Large intestine (tissue), 3 donors: Measurements from ENCODE around the gene SARS2. TPM values are rescaled to one million over a fixed set of nuclear protein-coding genes. Genes with fewer than 3 reads are reported as not detected.
A peak's percentile ranks its signal among the peaks of the same experiment; 100 is the strongest.

Source experiments
- DNase-seq, 2 donors: peaks; one replicate each; pipeline versions ENCODE4 v3.0.0 to v3.0.0-alpha.2; 2013
- H3K27ac ChIP-seq: one replicate; pipeline ENCODE4 v1.5.1; 2013; ENCODE audit warnings: low read length
- H3K27me3 ChIP-seq: 2 replicates; pipeline ENCODE4 v1.6.1; 2013; ENCODE audit warnings: low read length; ENCODE audit not compliant: control insufficient read depth, insufficient read depth
- H3K36me3 ChIP-seq: 2 replicates; pipeline ENCODE4 v1.6.1; 2013; ENCODE audit warnings: low read length; ENCODE audit not compliant: control insufficient read depth, insufficient read depth
- H3K4me1 ChIP-seq: one replicate; pipeline ENCODE4 v1.6.1; 2013; ENCODE audit warnings: low read length; ENCODE audit not compliant: control insufficient read depth, insufficient read depth
- H3K4me3 ChIP-seq: one replicate; pipeline ENCODE4 v1.5.1; 2013; ENCODE audit warnings: low read length
- H3K9me3 ChIP-seq: one replicate; pipeline ENCODE4 v1.6.1; 2013; ENCODE audit warnings: mild to moderate bottlenecking, low read depth, low read length, moderate library complexity; ENCODE audit not compliant: control insufficient read depth
- WGBS: methylation state at CpG from one replicate; pipeline ENCODE4 v1.1.5; 2013; ENCODE audit warnings: low lambda C conversion rate; ENCODE audit not compliant: insufficient coverage; 5-methylcytosine and 5-hydroxymethylcytosine counted together
- polyA plus RNA-seq: library from polyadenylated mRNA; unstranded; fragments of 120-200 nt; gene quantifications from one replicate; pipeline ENCODE4 v1.2.1, GENCODE V29; 2013

The SARS2 gene
- polyA plus RNA-seq, 1 donor, result 34.9 TPM

DNA sequence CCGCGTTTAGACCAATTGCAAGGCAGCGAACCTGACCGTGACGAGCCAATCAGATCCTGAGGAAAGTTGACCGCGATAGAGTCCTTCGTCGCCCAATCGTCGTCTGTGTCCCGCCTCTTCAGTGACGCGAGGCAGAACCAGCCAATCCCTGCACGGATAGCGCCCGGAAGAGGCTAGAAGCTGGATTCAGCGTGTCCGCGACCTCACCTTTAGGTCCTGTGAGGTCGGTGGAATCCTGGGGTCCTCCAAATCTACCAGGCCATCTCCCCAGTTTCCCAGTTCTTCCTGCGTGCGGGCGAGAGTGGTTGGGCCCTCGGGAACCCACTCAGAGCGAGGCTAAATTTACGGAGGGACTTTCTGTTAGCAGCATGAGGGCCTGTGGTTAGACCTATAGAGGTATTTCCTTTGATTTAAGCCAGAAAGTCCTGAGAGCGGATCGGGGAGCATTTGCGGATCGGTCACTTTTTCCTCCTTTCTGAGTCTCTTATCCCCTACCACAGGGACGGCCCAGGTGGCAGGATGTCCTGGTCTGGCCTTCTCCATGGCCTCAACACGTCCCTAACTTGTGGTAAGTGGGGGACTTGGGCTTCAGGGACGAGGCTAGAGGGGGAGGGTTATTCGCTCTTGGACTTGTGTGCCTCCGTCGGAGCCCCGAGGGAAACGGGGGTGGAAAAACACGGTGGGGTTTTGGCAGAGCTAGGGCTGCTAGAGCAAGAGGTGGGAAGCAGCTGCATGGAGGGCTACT lies 385 bp upstream of the SARS2 start, which contains the start of gene MRPS12:
Gene MRPS12, plus strand, starts transcription at position 169 of the 745 bp plus-strand sequence. Its CDS starts 351 bp downstream, at position 520.
- H3K9me3 ChIP-seq, result peaks cover 10% of the 10 kb centered on the region
- no CpG with 5 or more reads among the region's 40 CpGs for WGBS
- DNase-seq, result peak; percentile 99
- H3K27ac ChIP-seq, result peak within 1 kb of the TSS; percentile 83
- H3K4me1 ChIP-seq, result peaks cover 6% of the 10 kb centered on the region
- H3K27me3 ChIP-seq, result no peaks in the 10 kb centered on the region
- H3K4me3 ChIP-seq, result peak within 1 kb of the TSS; percentile 88
- peaks cover 17% of the 10 kb centered on the region for H3K36me3 ChIP-seq

DNA sequence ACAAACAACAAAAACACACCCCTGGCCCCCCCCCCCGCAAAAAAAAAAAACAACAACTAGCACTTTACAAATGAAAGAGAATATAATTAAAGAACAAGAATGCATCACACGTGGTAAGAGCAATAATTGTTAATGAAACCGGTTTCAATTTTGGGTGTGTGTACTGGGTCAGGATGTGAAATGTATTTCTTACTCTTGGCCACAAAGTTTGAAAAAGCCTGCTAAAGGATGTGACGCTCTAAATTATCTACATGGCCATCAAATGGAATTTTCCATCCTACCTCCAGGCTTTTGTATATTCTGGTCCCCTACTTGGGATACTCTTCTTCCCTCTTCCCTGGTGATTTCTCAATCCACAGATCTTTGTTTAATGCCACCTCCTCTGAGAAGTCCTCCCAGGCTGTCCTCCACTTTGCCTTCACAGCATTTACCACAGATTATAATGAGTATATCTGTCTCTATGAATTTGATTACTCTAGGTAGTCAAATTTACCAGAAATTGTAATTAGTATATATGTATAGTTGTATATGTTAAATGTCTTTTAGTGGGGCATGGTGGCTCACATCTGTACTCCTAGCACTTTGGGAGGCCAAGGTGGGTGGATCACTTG lies 2.1 kb downstream of the SARS2 start:
- no peak for DNase-seq
- 100% methylated on average over 3 of the region's 4 CpGs for WGBS
- Histone ChIP-seq H3K4me1 (peaks cover 6% of the 10 kb centered on the region), H3K36me3 (peaks cover 31% of the 10 kb centered on the region), H3K9me3 (peaks cover 5% of the 10 kb centered on the region), H3K27ac (no peak overlapping the region), H3K4me3 (no peak overlapping the region), H3K27me3 (no peaks in the 10 kb centered on the region)

DNA sequence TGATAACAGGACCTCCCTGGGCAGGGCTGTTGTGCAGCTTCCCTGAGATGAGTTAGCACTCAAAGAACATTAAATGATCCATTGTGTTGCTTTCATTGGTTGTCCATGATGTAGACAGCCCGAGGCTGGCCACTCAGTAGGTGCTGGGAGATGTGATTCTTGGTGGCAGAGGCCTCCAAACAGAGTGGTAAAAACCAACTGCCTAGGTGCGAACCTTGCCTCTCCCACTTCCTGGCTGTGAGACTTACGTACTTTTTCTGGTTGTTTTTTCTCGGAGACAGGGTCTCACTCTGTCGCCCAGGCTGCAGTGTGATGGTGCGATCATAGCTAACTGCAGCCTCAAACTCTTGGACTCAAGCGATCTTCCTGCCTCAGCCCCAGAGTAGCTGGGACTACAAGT lies 6.2 kb downstream of the SARS2 start:
- no peaks in the 10 kb centered on the region for H3K9me3 ChIP-seq
- no peaks in the 10 kb centered on the region for H3K27me3 ChIP-seq
- H3K4me3 ChIP-seq, result no peak overlapping the region
- H3K4me1 ChIP-seq, result peaks cover under 1% of the 10 kb centered on the region
- DNase-seq, result no peak
- H3K27ac ChIP-seq, result no peak overlapping the region
- peaks cover 33% of the 10 kb centered on the region for H3K36me3 ChIP-seq
- WGBS, result no CpG with 5 or more reads among the region's 7 CpGs

DNA sequence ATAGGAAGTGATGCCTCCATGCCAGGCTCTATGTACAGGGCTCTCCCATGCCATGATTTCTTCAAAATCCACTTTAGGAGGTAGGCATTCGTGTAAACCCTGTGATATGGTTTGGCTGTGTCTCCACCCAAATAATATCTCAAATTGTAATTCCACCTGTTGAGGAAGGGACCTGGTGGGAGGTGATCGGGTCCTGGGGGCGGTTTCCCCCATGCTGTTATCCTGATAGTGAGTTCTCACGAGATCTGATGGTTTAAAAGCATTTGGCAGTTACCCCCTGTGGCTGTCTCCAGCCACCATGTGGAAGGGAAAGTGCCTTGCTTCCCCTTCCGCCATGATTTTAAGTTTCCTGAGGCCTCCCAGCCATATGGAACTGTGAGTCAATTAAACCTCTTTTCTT lies 8.1 kb downstream of the SARS2 start:
- no peak for DNase-seq
- peaks cover 35% of the 10 kb centered on the region for H3K36me3 ChIP-seq
- no CpG with 5 or more reads among the region's 5 CpGs for WGBS
- H3K27me3 ChIP-seq, result no peaks in the 10 kb centered on the region
- no peak overlapping the region for H3K27ac ChIP-seq
- H3K9me3 ChIP-seq, result no peaks in the 10 kb centered on the region
- H3K4me3 ChIP-seq, result no peak overlapping the region
- H3K4me1 ChIP-seq, result peaks cover 8% of the 10 kb centered on the region

DNA sequence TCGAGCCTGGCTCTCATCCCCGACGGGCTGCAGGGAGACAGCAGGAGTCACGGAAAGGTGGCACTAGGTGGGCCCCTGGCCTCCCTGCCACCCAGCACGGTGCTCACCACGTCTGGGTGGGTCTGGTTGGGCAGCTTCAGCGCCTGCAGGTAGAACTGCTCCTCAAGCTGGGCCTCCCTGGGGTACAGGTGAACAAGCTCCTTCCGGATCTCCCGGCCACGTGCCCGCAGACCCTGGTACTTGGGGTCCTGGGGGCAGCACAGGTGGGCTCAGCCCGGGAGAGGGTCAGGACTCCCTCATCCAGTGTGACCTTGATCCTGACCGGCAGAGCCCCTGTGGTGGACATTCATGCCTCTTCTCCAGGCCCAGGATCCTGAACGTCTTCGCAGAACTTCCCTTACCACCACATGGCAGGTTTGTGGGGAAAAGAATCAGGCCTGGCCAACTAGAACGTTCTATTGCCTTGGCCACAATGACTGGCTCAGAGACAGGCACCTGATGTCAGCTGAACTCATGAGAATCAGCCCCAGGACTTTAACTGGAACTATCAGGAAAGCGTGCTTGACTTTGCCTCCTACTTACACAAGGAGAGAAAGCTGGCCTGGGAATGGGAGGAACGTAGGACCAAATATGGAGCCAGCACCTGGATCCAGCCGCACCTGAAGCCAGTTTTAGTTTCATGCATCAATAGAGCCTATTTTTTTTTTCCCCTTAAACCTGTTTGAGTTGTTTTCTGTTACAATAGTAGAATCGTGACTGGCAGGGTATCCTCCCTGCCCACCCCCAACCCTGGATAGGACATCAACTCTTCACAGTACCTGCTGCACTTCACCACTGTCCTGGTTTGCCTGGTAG lies 8.9 kb downstream of the SARS2 start:
- no peak overlapping the region for H3K4me3 ChIP-seq
- DNase-seq, result no peak
- peaks cover 35% of the 10 kb centered on the region for H3K36me3 ChIP-seq
- WGBS, result no CpG with 5 or more reads among the region's 20 CpGs
- no peak overlapping the region for H3K27ac ChIP-seq
- no peaks in the 10 kb centered on the region for H3K9me3 ChIP-seq
- H3K4me1 ChIP-seq, result peaks cover 8% of the 10 kb centered on the region
- H3K27me3 ChIP-seq, result no peaks in the 10 kb centered on the region

DNA sequence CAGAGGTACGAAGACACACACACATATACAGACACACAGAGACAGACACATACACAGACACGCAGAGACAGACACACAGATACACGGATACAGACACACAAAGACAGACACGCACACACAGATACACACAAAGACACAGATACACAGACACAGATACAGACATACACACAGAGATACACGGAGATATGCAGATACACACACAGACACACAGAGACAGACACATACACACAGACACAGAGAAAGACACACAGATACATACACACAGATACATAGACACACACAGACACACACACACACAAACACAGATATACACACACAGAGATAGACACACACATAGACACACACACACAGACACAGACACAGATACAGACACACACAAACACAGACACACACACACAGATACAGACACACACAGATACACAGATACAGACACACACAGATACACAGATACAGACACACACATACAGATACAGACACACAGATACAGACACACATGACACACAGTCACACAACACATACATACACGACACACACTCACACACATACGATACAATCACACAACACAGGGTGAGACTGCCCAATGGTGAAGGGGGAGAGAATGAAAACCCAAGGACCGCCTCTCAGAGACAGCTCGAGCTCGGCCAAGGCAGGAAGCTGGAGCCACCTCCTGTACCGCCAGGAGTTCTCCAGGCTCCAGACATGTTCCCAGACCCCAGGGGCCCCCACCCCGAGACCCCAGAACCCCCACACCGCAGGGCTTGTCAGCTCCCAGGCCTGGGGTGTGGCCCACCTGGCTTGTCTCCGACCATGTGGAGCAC lies 9.8 kb downstream of the SARS2 start:
- H3K9me3 ChIP-seq, result no peaks in the 10 kb centered on the region
- peaks cover 8% of the 10 kb centered on the region for H3K4me1 ChIP-seq
- H3K27me3 ChIP-seq, result no peaks in the 10 kb centered on the region
- H3K36me3 ChIP-seq, result peaks cover 32% of the 10 kb centered on the region
- DNase-seq, result no peak
- H3K4me3 ChIP-seq, result no peak overlapping the region
- H3K27ac ChIP-seq, result no peak overlapping the region
- no CpG with 5 or more reads among the region's 14 CpGs for WGBS

DNA sequence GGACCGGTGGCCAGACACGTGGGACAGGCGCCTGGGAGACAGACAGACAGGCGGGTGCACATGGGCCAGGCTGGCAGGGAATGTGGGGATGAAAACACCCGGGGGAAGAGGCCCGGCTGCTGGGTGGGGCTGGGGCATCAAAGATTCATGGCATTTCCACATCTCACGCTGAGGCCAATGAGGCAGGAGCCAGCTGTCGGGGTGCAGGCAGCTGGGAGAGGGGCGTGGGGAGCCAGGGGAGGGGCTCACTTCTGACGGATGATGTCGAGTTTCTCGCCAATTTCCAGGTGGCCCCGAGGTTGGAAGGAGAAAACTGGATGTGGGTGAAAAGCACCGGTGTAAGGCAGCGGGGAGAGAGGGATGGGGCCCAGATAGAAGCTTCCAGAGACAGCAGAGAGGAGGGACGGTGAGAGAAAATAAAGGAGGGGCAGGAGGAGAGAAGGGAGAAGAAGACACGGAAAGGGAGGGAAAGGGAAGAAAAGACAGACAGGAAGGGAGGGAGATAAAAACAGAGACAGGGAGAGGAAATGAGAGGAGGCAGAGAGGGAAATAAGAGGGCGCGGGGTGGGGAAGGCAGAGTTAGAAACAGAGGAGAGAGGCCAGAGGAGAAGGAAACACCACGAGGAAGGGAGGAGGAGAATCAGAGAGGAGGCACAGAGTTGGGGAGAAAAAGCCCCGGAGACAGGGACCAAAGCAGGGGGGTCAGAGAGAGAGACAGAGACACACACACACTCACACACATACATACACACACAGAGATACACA lies 10.5 kb downstream of the SARS2 start:
- Histone ChIP-seq H3K4me3 (no peak overlapping the region), H3K27ac (no peak overlapping the region), H3K4me1 (peaks cover 8% of the 10 kb centered on the region), H3K27me3 (no peaks in the 10 kb centered on the region), H3K36me3 (peaks cover 35% of the 10 kb centered on the region), H3K9me3 (no peaks in the 10 kb centered on the region)
- WGBS, result 57% methylated on average over 5 of the region's 21 CpGs
- DNase-seq, result no peak

DNA sequence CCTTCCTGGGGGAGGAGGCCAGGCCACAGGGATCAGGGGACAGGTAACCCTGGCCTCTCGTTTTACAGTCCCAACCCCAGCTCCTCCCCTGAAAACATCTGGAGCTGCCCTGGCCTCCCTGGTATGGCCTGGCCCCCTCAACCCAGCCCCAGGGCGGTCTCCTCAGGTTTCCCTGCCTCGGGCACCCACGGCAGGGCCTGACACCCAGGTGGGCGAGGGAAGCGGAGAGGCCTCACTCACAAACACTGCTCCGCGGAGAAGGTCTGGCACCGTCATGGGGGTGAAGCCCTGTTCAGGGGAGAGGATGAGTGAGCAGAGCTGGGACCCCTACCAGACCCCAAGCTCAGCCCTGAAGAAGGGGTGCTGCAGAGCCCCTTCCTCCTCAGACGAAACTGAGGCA lies 12.0 kb downstream of the SARS2 start:
- Histone ChIP-seq H3K27me3 (no peaks in the 10 kb centered on the region), H3K9me3 (no peaks in the 10 kb centered on the region), H3K36me3 (peaks cover 26% of the 10 kb centered on the region), H3K4me3 (no peak overlapping the region), H3K27ac (no peak overlapping the region), H3K4me1 (peaks cover 8% of the 10 kb centered on the region)
- no CpG with 5 or more reads among the region's 10 CpGs for WGBS
- DNase-seq, result no peak

DNA sequence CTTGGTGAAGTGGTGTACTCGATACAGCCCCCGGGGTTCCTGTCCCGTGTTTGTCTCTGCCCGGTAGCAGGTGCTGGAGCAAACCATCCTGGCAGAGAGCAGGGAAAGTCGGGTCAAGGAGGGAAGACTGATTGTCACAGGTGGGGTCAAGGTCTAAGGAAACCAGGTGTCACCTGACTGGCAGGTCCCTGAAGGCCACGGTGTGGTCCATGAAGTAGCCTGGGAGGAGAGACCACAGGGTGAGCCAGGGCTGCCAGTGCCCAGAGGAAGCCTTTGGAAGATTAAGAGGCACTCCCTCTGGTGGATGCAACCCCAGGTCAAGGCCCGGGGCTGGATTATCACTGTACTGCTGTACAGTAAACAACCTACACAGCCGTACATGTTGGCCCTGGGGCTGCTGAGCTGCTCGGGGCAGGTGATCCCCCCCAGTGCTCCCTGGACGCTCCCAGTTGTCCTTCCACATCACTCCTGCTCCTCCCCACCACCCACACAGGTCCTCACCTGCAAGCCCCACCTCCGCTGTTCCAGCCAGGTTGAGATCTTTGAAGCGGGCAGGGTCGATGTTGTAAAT lies 12.6 kb downstream of the SARS2 start:
- no CpG with 5 or more reads among the region's 13 CpGs for WGBS
- Histone ChIP-seq H3K27ac (no peak overlapping the region), H3K4me3 (no peak overlapping the region), H3K36me3 (peaks cover 26% of the 10 kb centered on the region), H3K4me1 (peaks cover 8% of the 10 kb centered on the region), H3K9me3 (no peaks in the 10 kb centered on the region), H3K27me3 (no peaks in the 10 kb centered on the region)
- DNase-seq, result peak in 1 of 2 donors; percentile 37
